Erythroblast (primary cell): ENCODE data around the gene ANKRD39.

Experiments
- GATA1 ChIP-seq: IDR thresholded peaks from 2 replicates; pipeline ENCODE4 v1.6.1; 2011; ENCODE audit warnings: low read depth, mild to moderate bottlenecking, control low read depth, low read length, moderate library complexity
- POLR2A ChIP-seq: IDR thresholded peaks from 2 replicates; pipeline ENCODE4 v1.6.1; 2011; ENCODE audit warnings: mild to moderate bottlenecking, low read length

GRCh38 chr2:96906729-96907114 is 48.9 kb upstream of the ANKRD39 start:
- TF ChIP-seq POLR2A (no peak), GATA1 (no peak)
